Left lobe of liver (tissue), 2 donors: ENCODE data around the gene SSTR4. TPM values are rescaled to one million over a fixed set of nuclear protein-coding genes. Genes with fewer than 3 reads are reported as not detected.
"Not testable (repeated sequence)": the region's sequence is repeated elsewhere in the genome, so short reads cannot be mapped to it uniquely, and the experiment has no call there.

Experiments used
- ATAC-seq: fragments of 200-7000 bp; cut with Tn5 transposase; one replicate; pipeline ENCODE4 v1.9.1; 2020; ENCODE audit warnings: mild to moderate bottlenecking, moderate library complexity
- DNase-seq: peaks from one replicate; pipeline ENCODE4 v3.0.0-alpha.2; 2020; ENCODE audit warnings: low spot score
- total RNA-seq: library from RNA; stranded (reverse); gene quantifications from one replicate; pipeline ENCODE4 v1.2.1, GENCODE V29; 2021
- donor health status: DM: no; HTN: no; CAD: no; lungs with moderate emphysema.
- donor health status: DM: no; HTN: yes; CAD: no.

The SSTR4 gene
- total RNA-seq, 1 donor from 2014 or later, result not detected

DNA sequence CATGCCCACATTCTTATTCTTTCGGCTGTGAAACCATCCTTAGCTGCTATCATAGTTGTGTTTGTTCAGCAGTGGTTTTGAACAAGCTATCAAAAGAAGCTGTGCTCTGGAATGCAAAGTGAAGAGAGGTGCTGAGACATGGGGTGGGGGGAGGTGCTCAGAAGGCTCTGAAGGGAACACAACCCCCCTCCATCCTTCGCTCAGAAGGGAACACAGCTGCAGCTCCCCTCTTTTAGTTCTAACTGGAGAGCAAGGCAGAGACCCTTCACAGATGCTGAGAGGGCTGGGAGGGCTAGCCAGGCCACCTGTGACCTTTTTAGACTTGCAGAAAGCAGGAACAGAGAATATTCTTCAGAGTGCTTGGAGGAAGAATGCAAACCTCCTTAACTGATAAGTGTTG is 17.6 kb upstream of the SSTR4 start:
- DNase-seq, result no peak
- no peak for ATAC-seq

- DNase-seq, result no peak
- no peak for ATAC-seq
Observed at GRCh38 chr20:23018432-23018831, 16.7 kb upstream of the SSTR4 start.

- ATAC-seq (no peak), DNase-seq (no peak)
Observed at GRCh38 chr20:23018941-23019340, 16.2 kb upstream of the SSTR4 start.

DNA sequence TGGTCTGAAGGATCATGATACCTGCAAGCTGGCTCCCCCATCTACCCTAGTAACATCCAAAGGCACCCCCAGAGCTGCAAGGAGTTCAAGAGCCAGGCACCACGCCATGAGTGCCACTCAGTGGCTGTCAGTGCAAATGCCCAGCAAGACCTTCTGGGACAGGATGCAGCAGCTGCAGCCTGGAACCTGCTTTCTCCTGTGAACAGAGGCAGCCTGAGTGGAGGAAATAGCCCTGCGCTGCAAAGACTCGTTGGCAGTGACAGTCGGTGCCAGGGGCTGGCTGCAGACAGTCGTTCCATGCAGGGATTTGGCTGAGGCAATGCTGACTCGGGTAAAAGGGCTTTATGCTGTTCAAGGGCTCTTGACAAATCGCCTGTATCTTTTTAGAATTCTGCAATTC is 15.7 kb upstream of the SSTR4 start:
- DNase-seq (no peak), ATAC-seq (no peak)

DNA sequence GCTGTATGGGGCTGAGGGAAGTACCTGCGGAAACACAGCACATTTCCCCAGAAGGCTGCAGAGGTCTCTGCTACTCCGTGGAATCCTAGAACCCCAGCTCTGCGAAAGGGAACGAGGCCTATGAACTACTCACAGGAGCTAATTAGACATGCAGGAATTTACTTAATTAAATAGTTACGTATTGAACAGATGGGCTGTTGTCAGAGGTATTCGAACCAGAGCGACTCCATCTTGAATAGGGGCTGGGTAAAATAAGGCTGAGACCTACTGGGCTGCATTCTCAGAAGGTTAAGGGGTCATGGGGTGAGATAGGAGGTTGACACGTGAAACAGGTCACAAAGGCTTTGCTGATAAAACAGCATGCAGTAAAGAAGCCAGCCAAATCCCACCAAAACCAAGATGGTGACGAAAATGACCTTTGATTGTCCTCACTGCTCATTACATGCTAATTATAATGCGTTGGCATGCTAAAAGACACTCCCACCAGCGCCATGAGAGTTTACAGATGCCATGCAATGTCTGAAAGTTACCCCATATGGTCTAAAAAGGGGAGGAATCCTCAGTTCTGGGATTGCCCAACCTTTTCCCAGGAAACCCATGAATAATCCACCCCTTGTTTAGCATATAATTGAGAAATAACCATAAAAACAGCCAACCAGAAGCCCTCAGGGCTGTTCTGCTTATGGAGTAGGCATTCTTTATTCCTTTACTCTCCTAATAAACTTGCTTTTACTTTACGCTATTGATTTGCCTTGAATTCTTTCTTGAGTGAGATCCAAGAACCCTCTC is 14.7 kb upstream of the SSTR4 start:
- no peak for DNase-seq
- no peak for ATAC-seq

DNA sequence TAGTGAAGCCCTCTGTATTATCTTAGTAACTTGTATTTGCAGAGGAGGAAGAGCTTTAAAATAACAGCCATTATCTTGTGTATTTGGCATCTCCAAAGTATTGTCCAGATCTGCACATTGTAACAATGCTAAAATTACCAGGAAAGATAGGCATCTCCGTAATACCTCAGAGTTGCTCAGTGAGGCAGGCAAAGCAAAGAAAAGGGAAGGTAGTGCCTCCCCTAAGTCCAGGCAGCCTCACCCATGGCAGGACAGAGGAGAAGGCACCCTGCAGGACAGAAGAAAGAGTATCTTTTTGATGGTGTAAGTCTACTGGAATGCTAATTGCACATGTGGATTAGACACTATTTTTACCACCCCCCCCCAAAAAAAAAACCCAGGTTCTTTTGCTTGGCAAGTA is 13.6 kb upstream of the SSTR4 start:
- ATAC-seq, result no peak
- DNase-seq, result no peak

- DNase-seq (no peak), ATAC-seq (no peak)
Observed at GRCh38 chr20:23021951-23022350, 13.2 kb upstream of the SSTR4 start.

DNA sequence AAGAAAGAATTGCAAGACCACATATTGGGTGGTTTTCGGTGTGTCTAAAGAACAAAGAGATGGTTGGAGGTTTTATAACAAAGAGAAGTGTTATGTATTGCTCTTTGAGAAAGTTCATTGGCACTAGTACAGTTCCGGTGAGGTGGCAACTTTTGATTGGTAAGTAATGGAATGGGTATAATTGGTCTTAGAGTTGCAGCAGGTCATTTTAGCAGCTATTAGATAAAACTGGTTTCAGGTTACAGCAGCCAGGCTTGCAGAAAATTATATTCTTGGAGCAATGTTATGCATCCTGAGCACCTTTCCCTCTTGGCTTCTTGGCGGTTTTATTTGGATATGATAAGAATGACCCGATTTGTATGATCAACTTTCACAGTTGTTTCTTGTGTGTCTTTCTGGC is 12.3 kb upstream of the SSTR4 start:
- ATAC-seq (no peak), DNase-seq (no peak)

GRCh38 chr20:23023621-23024177 is 11.4 kb upstream of the SSTR4 start:
- DNase-seq (no peak), ATAC-seq (no peak)

DNA sequence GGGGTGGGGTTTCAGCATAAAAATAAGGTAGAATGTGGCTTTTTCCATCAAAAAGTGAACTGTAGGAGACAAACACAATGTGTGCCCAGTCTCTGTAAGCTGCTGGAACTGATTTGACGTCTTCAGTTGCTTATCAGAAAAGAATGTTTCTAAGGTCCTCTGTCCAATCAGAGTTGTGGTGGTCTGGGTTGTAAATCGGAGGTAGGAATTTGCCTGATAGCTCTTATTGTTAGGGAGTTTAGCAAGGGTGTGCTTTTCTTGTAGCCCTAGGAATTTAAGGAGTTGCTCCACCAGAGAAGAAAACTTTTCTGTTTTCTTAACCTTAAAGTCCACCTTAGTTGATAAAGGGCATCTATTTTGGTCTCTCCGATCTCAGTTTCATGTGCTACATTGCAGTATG is 10.4 kb upstream of the SSTR4 start:
- DNase-seq (no peak), ATAC-seq (no peak)

- DNase-seq, ATAC-seq: not testable (repeated sequence)
Observed at GRCh38 chr20:23025503-23025902, 9.6 kb upstream of the SSTR4 start.

DNA sequence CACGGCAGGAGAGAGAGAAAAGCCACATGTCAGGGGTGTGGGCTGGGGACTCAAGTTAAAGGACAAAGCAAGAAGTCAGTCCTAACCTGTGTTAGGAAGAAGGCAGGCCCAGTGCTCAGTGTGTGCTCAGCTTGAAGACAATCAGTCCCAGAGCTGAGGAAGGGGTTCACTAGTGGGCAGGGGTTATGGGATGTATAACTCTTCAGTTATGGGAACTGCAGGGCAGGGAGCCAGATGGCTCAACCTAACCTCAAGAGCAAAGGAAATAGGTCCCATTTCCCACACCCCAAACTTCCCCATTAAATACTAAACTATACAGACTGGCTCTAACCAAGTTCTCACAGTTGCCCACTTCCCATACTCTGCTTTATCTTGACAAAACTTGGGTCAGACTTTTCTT is 7.4 kb upstream of the SSTR4 start:
- DNase-seq, result no peak
- ATAC-seq, result peak; percentile 18

GRCh38 chr20:23028392-23028791 is 6.7 kb upstream of the SSTR4 start:
- DNase-seq, result no peak
- no peak for ATAC-seq

DNA sequence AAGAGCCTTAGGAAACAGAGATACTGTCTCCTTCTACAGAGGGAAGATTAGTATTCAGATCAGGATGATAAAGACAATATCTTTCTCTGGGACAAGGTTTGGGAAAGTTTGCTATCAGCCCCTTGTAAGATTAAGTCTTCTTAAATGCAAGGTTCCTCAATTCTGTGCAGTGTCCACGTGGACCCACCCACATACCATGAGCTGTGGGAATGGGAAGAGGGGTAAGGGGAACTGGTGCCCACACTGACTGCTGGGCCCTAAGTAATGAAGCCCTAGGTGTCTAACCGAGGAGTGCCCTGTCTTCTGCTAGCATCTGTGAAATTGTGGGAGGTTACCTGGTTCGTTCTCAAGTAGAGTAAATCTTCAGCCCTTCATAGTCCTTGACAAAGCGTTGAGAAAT is 5.8 kb upstream of the SSTR4 start:
- DNase-seq, result no peak
- peak; percentile 37 for ATAC-seq

- ATAC-seq (no peak), DNase-seq (no peak)
Observed at GRCh38 chr20:23031346-23031745, 3.8 kb upstream of the SSTR4 start.

DNA sequence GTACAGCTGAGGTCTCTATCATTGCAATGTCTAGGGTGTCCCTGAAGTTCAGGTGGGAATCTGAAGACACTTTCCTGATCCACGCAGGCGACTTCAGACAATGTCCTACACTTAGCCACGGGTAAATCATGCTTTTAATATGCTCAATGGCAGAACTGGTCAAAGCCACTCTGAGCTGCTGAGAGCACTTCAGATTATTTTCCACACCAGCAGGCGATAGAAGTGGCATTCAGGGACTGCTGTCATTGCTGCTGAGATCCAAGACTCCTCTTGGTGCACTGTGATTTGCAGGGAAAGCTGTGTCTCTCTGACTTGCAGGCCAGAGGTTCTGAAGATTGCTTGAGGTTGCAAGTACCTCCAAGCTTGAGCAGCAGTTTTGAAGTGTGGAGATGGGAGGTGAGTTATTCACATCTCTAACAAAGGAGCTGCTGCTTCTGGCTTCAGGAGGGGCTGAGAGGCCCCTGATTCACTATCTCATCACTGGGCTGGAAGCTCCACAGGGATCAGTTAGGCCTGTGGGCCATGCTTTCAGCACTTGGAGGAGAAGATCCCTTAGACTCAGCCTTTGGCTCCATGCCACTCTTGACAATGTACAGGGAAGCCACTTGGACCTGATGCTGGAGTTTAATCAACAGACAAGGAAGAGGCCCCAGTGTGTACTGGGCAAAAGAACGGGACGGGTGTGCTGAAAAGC is 2.9 kb upstream of the SSTR4 start:
- ATAC-seq (no peak), DNase-seq (no peak)

DNA sequence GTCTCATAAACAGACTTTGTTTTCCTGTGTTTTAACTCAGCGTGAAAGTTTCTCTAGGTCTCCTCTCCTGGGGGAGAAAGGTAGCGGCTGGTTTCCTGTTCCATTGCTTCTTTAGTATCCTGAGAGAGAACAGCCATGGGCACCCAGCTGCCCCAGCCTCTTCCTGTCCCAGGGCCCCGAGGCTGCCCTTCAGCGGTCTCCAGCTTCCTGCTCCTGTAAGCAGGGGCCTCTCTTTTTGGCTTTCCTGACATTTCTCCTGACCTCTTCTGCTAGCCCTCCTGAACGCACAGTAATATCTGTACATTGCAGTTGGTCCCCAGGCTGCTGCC is 2.4 kb upstream of the SSTR4 start:
- ATAC-seq (no peak), DNase-seq (no peak)

DNA sequence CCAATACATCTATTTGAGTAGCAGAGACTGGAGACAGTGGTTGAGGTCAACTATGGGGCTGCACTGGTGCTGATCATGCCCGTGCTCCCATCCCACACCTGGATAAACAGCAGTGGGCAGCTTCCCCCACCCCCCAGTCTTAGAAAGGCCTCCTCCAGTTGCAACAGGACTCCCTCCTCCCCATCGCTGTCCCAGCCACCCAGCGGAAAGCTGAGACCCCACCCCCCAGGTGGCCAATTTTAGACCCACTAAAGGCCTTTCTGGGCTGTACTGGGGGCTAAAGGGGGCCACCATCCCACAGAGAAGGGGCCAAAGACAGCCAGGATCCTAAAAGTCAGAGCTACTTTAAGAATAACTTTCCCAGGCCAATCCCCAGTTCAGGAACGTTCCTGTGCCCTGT is 1.2 kb upstream of the SSTR4 start:
- DNase-seq (no peak), ATAC-seq (no peak)

DNA sequence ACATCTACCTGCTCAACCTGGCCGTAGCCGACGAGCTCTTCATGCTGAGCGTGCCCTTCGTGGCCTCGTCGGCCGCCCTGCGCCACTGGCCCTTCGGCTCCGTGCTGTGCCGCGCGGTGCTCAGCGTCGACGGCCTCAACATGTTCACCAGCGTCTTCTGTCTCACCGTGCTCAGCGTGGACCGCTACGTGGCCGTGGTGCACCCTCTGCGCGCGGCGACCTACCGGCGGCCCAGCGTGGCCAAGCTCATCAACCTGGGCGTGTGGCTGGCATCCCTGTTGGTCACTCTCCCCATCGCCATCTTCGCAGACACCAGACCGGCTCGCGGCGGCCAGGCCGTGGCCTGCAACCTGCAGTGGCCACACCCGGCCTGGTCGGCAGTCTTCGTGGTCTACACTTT is 619 bp downstream of the SSTR4 start:
- ATAC-seq, result no peak
- no peak for DNase-seq

DNA sequence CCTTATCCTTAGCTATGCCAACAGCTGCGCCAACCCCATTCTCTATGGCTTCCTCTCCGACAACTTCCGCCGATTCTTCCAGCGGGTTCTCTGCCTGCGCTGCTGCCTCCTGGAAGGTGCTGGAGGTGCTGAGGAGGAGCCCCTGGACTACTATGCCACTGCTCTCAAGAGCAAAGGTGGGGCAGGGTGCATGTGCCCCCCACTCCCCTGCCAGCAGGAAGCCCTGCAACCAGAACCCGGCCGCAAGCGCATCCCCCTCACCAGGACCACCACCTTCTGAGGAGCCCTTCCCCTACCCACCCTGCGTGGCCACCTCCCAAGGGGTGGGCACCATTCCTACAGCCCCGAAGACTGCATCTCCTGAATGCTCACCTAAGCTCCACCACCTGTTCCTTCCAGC is 1.3 kb downstream of the SSTR4 start:
- ATAC-seq, result no peak
- no peak for DNase-seq

DNA sequence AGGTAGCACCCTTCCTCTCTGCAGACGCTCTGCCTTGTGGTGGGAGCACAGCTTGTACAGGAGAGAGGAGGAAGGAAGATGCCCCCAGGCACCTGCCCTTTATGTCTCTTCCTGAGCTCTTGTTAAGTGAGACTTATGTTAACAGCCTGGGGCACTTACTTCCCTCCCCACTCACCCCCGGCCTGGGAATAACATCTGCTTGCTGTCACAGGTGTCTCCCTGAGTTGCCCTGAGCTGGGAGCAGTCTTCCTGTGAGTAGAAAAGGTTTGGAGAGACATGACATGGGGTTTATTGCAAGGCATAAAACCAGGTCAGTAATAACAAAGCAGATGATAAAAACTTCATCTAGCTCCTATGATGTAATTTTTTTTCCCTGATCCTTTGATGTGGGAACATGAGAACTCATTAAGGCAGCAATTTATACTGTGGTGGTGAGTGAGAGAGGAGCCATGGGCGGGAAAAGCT is 1.9 kb downstream of the SSTR4 start:
- no peak for ATAC-seq
- DNase-seq, result no peak

DNA sequence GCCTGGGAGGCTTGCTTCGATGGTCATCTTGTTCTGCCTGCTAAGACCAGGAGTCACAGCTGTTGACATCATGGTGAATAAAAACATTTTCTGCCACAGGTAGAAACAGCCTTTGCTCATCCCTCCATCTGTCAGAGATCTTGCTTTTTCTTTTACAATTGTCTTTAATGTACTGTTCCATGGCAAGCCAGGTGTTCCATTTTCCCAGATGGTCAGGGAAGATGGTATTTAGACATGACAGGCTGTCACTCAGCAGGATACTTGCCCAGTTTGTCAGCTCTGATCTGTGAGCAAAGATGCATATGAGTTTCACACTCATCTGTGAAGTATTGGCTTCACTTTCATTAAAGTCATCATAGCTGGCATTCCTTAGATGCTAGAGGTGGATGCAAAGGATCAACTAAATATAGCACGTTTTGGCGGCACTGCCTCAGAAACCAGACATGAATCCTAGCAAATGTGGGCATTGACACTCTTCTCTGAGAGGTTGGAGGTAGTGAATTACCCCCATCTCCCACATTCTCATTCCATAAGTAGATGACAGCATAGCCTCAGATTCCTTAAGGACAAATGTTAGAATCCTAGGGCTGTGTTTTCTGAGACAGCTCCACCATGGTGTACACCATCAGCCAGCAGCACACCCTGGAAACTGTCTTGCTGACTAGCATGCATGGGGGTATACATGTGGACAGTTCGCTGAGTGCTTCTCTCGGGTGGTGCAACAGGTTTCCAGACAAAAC is 4.2 kb downstream of the SSTR4 start:
- DNase-seq (peak; percentile 10), ATAC-seq (no peak)
